K562 (cell line): ENCODE data around the gene PHACTR2. TPM values are rescaled to one million over a fixed set of nuclear protein-coding genes. Genes with fewer than 3 reads are reported as not detected.

ENCODE experiments used
- ADNP ChIP-seq: fragments of 200-800 bp; sonication (Bioruptor generic); IDR thresholded peaks from 2 replicates; pipeline ENCODE4 v1.6.1; 2016; ENCODE audit warnings: missing genetic modification characterization, missing compliant biosample characterization
- CBFA2T3 ChIP-seq: fragments of 450-650 bp; IDR thresholded peaks from 2 replicates; pipeline ENCODE4 v1.6.1; 2017
- CHD2 ChIP-seq: IDR thresholded peaks from 2 replicates; pipeline ENCODE4 v1.6.1; 2011; ENCODE audit warnings: low read depth, low read length
- ETV5 ChIP-seq: sonication (generic); formaldehyde crosslinking; IDR thresholded peaks from 2 replicates; pipeline ENCODE4 v1.4.0; 2020; ENCODE audit warnings: low read depth, mild to moderate bottlenecking, missing genetic modification reagents
- GTF2A2 ChIP-seq: IDR thresholded peaks from 2 replicates; pipeline ENCODE4 v1.6.1; 2016; ENCODE audit warnings: mild to moderate bottlenecking, missing genetic modification characterization, missing compliant biosample characterization
- HINFP ChIP-seq: fragments of 450-650 bp; conservative IDR thresholded peaks from 2 replicates; pipeline ENCODE4 v1.6.1; 2016; ENCODE audit warnings: missing genetic modification characterization, low read depth, mild to moderate bottlenecking, control low read depth, missing compliant biosample characterization
- ID3 ChIP-seq, 2 experiments: fragments of 250-450 bp in 1 of 2; fragments of 450-650 bp in 1 of 2; sonication (Bioruptor Pico) in 1 of 2; IDR thresholded peaks; 2 replicates each; pipeline versions ENCODE4 v1.6.1 to v1.8.0; 2016 to 2021; ENCODE audit warnings: mild to moderate bottlenecking in 2 of 2, moderate library complexity in 2 of 2, missing compliant biosample characterization in 1 of 2, missing genetic modification characterization in 1 of 2
- LCOR ChIP-seq: sonication (generic); formaldehyde crosslinking; IDR thresholded peaks from 2 replicates; pipeline ENCODE4 v1.8.0; 2022; ENCODE audit warnings: mild to moderate bottlenecking, missing genetic modification reagents
- NELFE ChIP-seq: IDR thresholded peaks from 2 replicates; pipeline ENCODE4 v1.6.1; 2011; ENCODE audit warnings: mild to moderate bottlenecking; ENCODE audit not compliant: insufficient read depth, insufficient read length
- NR2C1 ChIP-seq, 2 experiments: fragments of 450-650 bp; IDR thresholded peaks; 2 replicates each; pipeline ENCODE4 v1.6.1; 2017; ENCODE audit warnings: mild to moderate bottlenecking in 2 of 2, antibody characterized with exemption in 1 of 2, inconsistent platforms in 1 of 2, missing compliant biosample characterization in 1 of 2, missing genetic modification characterization in 1 of 2
- PHF20 ChIP-seq: fragments of 450-650 bp; IDR thresholded peaks from 2 replicates; pipeline ENCODE4 v1.6.1; 2018; ENCODE audit not compliant: partially characterized antibody
- RCOR1 ChIP-seq, 2 experiments: IDR thresholded peaks; 2 replicates each; pipeline ENCODE4 v1.6.1; 2012; ENCODE audit warnings: low read depth in 2 of 2, low read length in 2 of 2, borderline replicate concordance in 1 of 2, improper control_type of control experiment in 1 of 2
- SMAD4 ChIP-seq: fragments of 250-450 bp; sonication (Bioruptor Pico); conservative IDR thresholded peaks from 2 replicates; pipeline ENCODE4 v1.8.0; 2021; ENCODE audit warnings: inconsistent platforms, mild to moderate bottlenecking, moderate library complexity
- SUPT5H ChIP-seq: fragments of 450-650 bp; IDR thresholded peaks from 2 replicates; pipeline ENCODE4 v1.6.1; 2016
- TCF7L2 ChIP-seq: fragments of 150-350 bp; IDR thresholded peaks from 2 replicates; pipeline ENCODE4 v1.6.1; 2016; ENCODE audit warnings: low read depth, mild to moderate bottlenecking, low read length, moderate library complexity
- YBX1 ChIP-seq: fragments of 450-650 bp; IDR thresholded peaks from 2 replicates; pipeline ENCODE4 v1.7.1; 2016; ENCODE audit warnings: mild to moderate bottlenecking
- ZBTB43 ChIP-seq: sonication (generic); formaldehyde crosslinking; IDR thresholded peaks from 2 replicates; pipeline ENCODE4 v1.8.0; 2023; ENCODE audit warnings: mild to moderate bottlenecking, missing genetic modification reagents
- ZBTB49 ChIP-seq: sonication (generic); formaldehyde crosslinking; IDR thresholded peaks from 2 replicates; pipeline ENCODE4 v1.8.0; 2022; ENCODE audit warnings: missing genetic modification reagents, mild to moderate bottlenecking, borderline replicate concordance
- ZBTB7A ChIP-seq: IDR thresholded peaks from 2 replicates; pipeline ENCODE4 v1.6.1; 2011; ENCODE audit warnings: low read depth, mild to moderate bottlenecking, low read length, moderate library complexity, borderline replicate concordance; ENCODE audit not compliant: control insufficient read depth
- ZNF431 ChIP-seq: sonication (generic); formaldehyde crosslinking; IDR thresholded peaks from 2 replicates; pipeline ENCODE4 v1.8.0; 2022; ENCODE audit warnings: mild to moderate bottlenecking, missing genetic modification reagents
- ZNF644 ChIP-seq: fragments of 200-800 bp; sonication (Bioruptor generic); IDR thresholded peaks from 2 replicates; pipeline ENCODE4 v1.6.1; 2016; ENCODE audit warnings: low read depth, missing genetic modification characterization, missing compliant biosample characterization
- polyA plus RNA-seq, 8 experiments: library from polyadenylated mRNA; depleted of rRNA in 4 of 8; stranded (reverse) in 5 of 8; unstranded in 3 of 8; fragments of >200 nt; fragmentation: Nextera tagmentation in 2 of 8; fragmentation: Illumina TruSeq in 1 of 8; extraction: Ambion mirVana in 2 of 8; extraction: Trizol in 1 of 8; gene quantifications; 2 replicates each; pipeline versions ENCODE4 v1.2.1 to v1.2.3, GENCODE V29; 2011 to 2014; ENCODE audit warnings: inconsistent platforms in 1 of 8, missing spikeins in 1 of 8
- total RNA-seq, 7 experiments: library from RNA; depleted of rRNA in 6 of 7; stranded (reverse); fragments of >200 nt in 6 of 7; fragmentation: Illumina TruSeq in 2 of 7; extraction: Trizol in 2 of 7; gene quantifications; 2 replicates each; pipeline versions ENCODE4 v1.2.1 to v1.2.3, GENCODE V29; 2011 to 2021; ENCODE audit warnings: low replicate concordance in 1 of 7

The PHACTR2 gene
- total and polyA plus RNA-seq, 9 of the 15 experiments (the other 6 are each of a cell fraction or from before 2014, with no cell fraction given): 5.3 to 52.5 (median 22.9) TPM

- TF ChIP-seq ZBTB49 (CRISPR knock-in tag) (no peak), ZNF431 (CRISPR knock-in tag) (peak; percentile 22; the same call in 1 of the 2 replicates), ID3 (CRISPR knock-in tag; IDR thresholded peaks at IDR 0.05) (no peak), ID3 (tag; IDR thresholded peaks at IDR 0.05) (peak; percentile 80), GTF2A2 (tag) (no peak), PHF20 (no peak), CHD2 (no peak), SMAD4 (CRISPR knock-in tag) (peak; percentile 95), ZBTB43 (peak; percentile 63; the same call in 1 of the 2 replicates), NELFE (no peak), ZNF644 (tag) (no peak), ZBTB7A (peak; percentile 95; the same call in 1 of the 2 replicates), ETV5 (CRISPR knock-in tag) (no peak), CBFA2T3 (no peak), ADNP (no peak), SUPT5H (peak; percentile 86), RCOR1 (IDR thresholded peaks at IDR 0.05; ENCODE audit: borderline replicate concordance in 1 of 2, low read depth in 2 of 2, low read length in 2 of 2) (peak in 1 of 2 experiments; percentile 26; a peak in 1 of 4 replicates), NR2C1 (IDR thresholded peaks at IDR 0.05) (peak; percentile 92), NR2C1 (tag; IDR thresholded peaks at IDR 0.05) (peak; percentile 93), TCF7L2 (no peak), YBX1 (no peak), HINFP (tag) (no peak), LCOR (peak; percentile 55; the same call in 1 of the 2 replicates)
These were observed at the start of gene PHACTR2 (continued) for GRCh38 chr6:143677891-143678791.
